Testis (tissue), 3 donors: ENCODE data around the gene SYCE3. TPM values are rescaled to one million over a fixed set of nuclear protein-coding genes. Genes with fewer than 3 reads are reported as not detected.

ENCODE experiments used
- DNase-seq: peaks from one replicate; pipeline ENCODE4 v3.0.0-alpha.2; 2019
- H3K27ac ChIP-seq, 2 donors: fragments of 200-600 bp; sonication (generic); one replicate each; pipeline ENCODE4 v1.5.1; 2019
- H3K27me3 ChIP-seq: fragments of 200-600 bp; sonication (generic); one replicate; pipeline ENCODE4 v1.5.1; 2019
- H3K36me3 ChIP-seq: fragments of 200-600 bp; sonication (generic); one replicate; pipeline ENCODE4 v1.5.1; 2017; ENCODE audit warnings: low read depth; ENCODE audit errors: missing control alignments
- H3K4me1 ChIP-seq: fragments of 200-600 bp; sonication (generic); one replicate; pipeline ENCODE4 v1.5.1; 2019
- H3K4me3 ChIP-seq, 2 donors: fragments of 200-600 bp; sonication (generic); one replicate each; pipeline ENCODE4 v1.5.1; 2017 to 2019
- H3K9me3 ChIP-seq: fragments of 200-600 bp; sonication (generic); one replicate; pipeline ENCODE4 v1.5.1; 2017
- CTCF ChIP-seq, 3 experiments: fragments of 450-650 bp in 2 of 3; fragments of 200-600 bp in 1 of 3; sonication (generic) in 1 of 3; IDR thresholded peaks; one replicate each; pipeline ENCODE4 v1.5.1; 2016 to 2019; ENCODE audit warnings: antibody characterized with exemption in 3 of 3, mild to moderate bottlenecking in 2 of 3, moderate library complexity in 1 of 3
- POLR2A ChIP-seq: fragments of 450-650 bp; IDR thresholded peaks from one replicate; pipeline ENCODE4 v1.6.1; 2017; ENCODE audit warnings: antibody characterized with exemption, mild to moderate bottlenecking, moderate library complexity
- WGBS, 2 donors: methylation state at CpG; one replicate each; pipeline ENCODE4 v1.1.5; 2018; 5-methylcytosine and 5-hydroxymethylcytosine counted together
- intact Hi-C: fragments of 100-400 bp; cut with DNase I; formaldehyde crosslinking; loops from one replicate; pipeline ENCODE4 v1.15.1; 2023; ENCODE audit warnings: low total_unique reads
- polyA plus RNA-seq: library from polyadenylated mRNA; stranded (reverse); fragments of 350-450 nt; fragmentation: Illumina TruSeq; extraction: RNeasy Lipid Tissue Mini Kit (QIAGEN cat#74804); gene quantifications from one replicate; pipeline ENCODE4 v1.2.3, GENCODE V29; 2014; ENCODE audit warnings: low read depth, low replicate concordance; ENCODE audit not compliant: insufficient read depth
- total RNA-seq, 2 donors: library from RNA; depleted of rRNA; stranded (reverse); fragments of >200 nt; gene quantifications; one replicate each; pipeline ENCODE4 v1.2.3, GENCODE V29; 2016

Gene SYCE3
- total and polyA plus RNA-seq, 3 donors from 2014 or later = 40.4 to 183 (median 71.9) TPM

GRCh38 chr22:50569896-50570535, 7.3 kb upstream of the SYCE3 start:
- no peak for TF ChIP-seq POLR2A
- no peak for TF ChIP-seq CTCF (IDR thresholded peaks at IDR 0.05)
- intact Hi-C loops = no loop called here
- Histone ChIP-seq H3K4me1 (no peaks in the 10 kb centered on the region), H3K9me3 (no peaks in the 10 kb centered on the region), H3K36me3 (no peaks in the 10 kb centered on the region), H3K27ac (no peak overlapping the region), H3K27me3 (no peaks in the 10 kb centered on the region), H3K4me3 (no peak overlapping the region)
- 89 to 100% methylated on average over 3 to 13 of the region's 13 CpGs for WGBS, 2 donors
- DNase-seq = no peak

GRCh38 chr22:50569041-50569459, 6.3 kb upstream of the SYCE3 start:
- Histone ChIP-seq H3K9me3 (no peaks in the 10 kb centered on the region), H3K36me3 (no peaks in the 10 kb centered on the region), H3K4me3 (no peak overlapping the region), H3K4me1 (peaks cover under 1% of the 10 kb centered on the region), H3K27me3 (no peaks in the 10 kb centered on the region), H3K27ac (no peak overlapping the region)
- WGBS, 2 donors = 70 to 78% methylated on average over 7 to 8 of the region's 8 CpGs
- TF ChIP-seq POLR2A (no peak), CTCF (IDR thresholded peaks at IDR 0.05) (no peak)
- DNase-seq = no peak
- intact Hi-C loops = no loop called here

- intact Hi-C loops = no loop called here
- no peak for TF ChIP-seq CTCF (IDR thresholded peaks at IDR 0.05)
- no peak for TF ChIP-seq POLR2A
- Histone ChIP-seq H3K4me3 (no peak overlapping the region), H3K36me3 (no peaks in the 10 kb centered on the region), H3K27ac (no peak overlapping the region), H3K9me3 (no peaks in the 10 kb centered on the region), H3K4me1 (peaks cover 5% of the 10 kb centered on the region), H3K27me3 (no peaks in the 10 kb centered on the region)
- WGBS, 2 donors = 78 to 90% methylated on average over 6 to 7 of the region's 7 CpGs
- no peak for DNase-seq
Measured at GRCh38 chr22:50568626-50569025, 5.9 kb upstream of the SYCE3 start.

GRCh38 chr22:50567721-50568252, 5.1 kb upstream of the SYCE3 start:
- intact Hi-C loops = no loop called here
- Histone ChIP-seq H3K9me3 (no peaks in the 10 kb centered on the region), H3K27ac (no peak overlapping the region), H3K4me3 (no peak overlapping the region), H3K27me3 (no peaks in the 10 kb centered on the region), H3K36me3 (no peaks in the 10 kb centered on the region), H3K4me1 (peaks cover 9% of the 10 kb centered on the region)
- no peak for DNase-seq
- TF ChIP-seq POLR2A = no peak
- TF ChIP-seq CTCF (IDR thresholded peaks at IDR 0.05) = no peak
- WGBS, 2 donors = 84 to 92% methylated on average over 7 of the region's 7 CpGs

GRCh38 chr22:50564289-50564688, 1.6 kb upstream of the SYCE3 start:
- no peaks in the 10 kb centered on the region for H3K9me3 ChIP-seq
- H3K4me1 ChIP-seq = peaks cover 9% of the 10 kb centered on the region
- intact Hi-C loops = no loop called here
- no peaks in the 10 kb centered on the region for H3K27me3 ChIP-seq
- no peak for DNase-seq
- no peaks in the 10 kb centered on the region for H3K36me3 ChIP-seq
- no peak overlapping the region for H3K27ac ChIP-seq
- 92% methylated on average over 11 of the region's 11 CpGs for WGBS, 2 donors
- no peak overlapping the region for H3K4me3 ChIP-seq
- TF ChIP-seq CTCF (IDR thresholded peaks at IDR 0.05) (no peak), POLR2A (no peak)
